Cerebellar nuclear complex (tissue), 1 donor: Measurements from ENCODE around the gene PSD2.

Experiments used
- DNase-seq, 2 experiments: peaks; one replicate each; lab custom pipeline; 2025; lab: John Stamatoyannopoulos, UW

Gene PSD2

DNA sequence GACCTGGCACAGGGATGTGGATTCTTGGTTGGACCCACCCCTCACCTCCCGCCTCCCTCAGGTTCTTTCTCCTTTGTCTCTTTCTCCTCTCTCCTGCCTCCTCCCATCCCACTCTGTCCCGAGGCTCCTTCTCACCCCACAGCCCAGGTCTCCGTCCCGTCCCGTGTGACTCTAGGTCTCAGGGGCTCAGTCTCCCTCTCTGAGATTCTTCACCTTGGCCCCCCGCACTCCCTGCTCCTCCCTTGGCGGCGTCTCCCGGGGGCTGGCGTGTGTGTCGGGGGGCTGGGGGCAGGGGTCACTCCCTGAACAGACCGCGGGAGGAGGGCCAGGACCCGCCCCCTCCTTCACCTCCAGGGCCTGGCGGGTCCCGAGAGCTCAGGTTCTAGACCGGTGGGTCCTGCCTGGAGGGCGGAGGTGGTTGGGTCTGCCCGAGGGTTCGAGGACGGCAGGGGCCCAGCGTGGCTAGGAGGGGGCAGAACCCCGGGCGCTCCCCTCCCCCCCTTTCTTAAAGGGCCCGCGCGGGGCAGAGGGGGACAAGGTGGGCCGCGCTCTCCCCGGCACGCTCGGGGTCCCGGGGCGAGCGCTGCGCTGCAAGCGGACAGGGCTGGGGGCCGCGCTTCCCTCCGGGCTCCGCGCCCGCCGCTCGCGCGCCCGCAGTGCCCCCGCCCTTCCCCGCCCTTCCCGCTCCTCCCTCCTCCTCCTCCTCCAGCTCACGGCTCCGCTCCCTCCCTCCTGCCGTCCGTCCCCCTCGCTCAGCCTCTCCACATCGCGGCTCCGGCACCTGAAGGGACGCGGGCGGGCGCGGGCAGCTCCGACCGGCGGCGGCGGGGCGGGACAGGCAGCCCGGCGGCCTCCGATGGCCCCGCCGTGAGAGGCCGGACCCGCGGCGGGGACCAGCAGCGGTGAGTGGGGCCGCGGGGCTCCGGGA is at the start of gene PSD2:
Gene PSD2 (plus strand): TSS at position 735 of the 928 bp plus-strand sequence. CDS start 13,633 bp downstream, outside the sequence.
- DNase-seq, result no peak

DNA sequence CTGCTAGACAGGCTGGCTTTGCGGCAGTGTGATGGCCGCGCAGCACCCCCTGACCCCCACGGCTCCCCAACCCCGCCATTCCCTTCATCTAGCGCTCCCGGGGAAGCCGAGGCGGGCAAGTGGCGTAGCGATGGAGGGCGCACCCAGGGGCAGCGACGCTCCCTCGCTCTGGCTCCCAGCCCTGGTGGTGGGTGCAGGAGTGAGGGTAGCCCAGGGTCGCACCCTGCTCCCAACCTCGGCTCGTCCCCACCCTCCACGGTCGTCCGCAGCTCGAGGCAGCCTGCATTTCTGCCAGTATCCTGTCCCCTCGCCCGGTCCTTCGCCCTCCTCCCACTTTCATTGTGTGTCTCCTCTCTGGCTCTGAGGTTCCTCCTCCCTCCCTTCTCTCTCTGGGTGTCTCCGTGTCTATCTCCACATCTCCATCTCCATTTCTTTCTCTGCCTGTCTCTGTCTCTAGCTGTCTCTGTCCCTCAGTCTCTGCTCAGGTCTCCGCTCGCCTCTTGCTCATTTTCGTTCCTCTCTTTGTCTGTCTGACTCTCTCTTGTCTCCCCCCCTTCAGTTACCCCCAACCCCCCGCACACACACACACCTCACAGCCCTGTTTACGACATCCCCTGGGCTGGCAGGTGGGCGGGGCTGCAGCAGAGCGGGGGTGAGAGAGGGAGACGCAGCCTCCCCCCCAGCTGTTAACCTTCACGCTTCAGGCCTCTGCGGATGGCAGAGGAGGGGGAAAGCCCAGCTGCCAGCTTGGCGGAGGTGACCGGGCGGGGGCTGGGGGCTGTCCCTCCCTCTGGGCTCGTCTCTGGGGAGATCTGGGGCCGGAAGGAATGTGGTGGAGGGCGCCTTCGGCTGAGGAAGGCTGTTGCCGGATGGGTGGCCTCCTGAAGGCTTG is 48.7 kb upstream of the PSD2 start:
- no peak for DNase-seq

DNA sequence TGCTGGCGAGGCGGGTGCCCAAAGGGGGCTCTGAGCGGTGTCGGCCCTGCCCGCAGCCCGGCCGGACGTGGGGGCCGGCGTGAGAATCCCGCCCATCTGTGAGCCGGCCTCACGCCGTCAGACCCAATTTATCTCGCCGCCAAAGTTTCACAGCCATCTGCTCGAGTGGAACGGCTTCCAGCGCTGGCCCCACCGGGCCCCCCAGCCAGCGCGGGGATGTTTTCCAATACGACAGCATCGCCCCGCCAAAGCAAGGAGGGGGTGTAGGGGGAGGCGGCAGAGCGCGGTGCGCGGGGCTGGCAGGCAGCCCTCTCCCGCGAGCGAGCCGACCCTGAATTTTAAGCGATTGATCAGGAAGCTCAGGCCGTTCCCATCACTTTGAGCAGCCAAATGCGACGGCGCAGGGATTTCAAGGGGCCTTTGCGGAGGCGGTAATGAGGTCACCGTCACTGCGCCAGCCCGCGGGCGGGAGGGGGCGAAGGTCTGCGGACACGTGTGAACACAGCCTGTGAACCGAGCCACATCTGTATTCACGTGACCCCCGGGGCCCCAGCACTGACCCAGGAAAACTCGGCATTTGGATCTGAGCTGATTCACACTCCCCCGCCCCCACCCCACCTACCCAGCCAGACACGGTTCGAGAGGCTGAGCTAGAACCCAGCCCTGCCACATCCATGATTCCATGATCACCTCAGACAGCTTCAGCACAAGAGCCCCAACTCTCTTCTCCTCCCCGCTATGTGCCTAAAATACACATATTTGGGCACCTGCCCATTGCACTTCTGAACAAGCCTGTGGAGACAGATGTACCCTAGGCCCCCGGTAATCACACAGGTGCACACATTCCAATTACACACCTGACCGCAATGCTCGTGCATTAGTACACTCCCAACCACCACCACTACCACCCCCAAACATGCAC is 47.8 kb upstream of the PSD2 start:
- DNase-seq, result no peak

DNA sequence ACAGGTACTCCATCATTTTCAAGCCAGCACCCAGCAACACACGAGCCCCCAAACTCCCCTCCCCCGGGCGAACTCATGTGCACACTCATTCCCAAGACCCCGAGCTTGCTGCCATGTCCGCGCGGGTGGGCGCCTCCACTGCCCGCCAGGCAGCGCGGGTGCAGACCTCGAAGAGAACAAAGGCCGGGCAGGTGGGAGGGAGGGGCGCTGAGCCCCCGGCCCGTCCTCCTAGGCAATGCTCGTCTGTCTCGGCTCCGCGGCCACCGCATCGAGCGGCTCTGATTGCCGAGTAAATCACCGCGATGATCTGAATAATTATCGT is 47.1 kb upstream of the PSD2 start:
- DNase-seq, result no peak

DNA sequence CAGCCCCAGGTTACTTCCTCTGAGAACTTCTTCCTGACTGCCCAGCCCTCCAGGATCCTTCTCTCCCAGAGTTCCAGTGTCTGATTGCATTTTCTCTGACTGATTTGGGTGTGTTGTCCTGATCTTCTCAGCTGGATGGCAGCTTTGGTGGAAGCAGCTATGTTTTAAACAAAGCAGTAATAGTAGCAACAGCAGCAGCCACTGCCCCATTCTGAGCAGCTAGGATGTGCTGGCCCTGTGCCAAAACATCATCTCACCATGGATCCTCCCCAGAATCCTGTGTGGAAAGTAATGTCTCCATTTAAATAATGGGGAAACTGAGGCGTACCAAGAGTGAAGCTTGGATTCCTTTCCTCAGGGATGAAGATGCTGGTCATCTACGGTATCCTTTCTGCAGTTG is 46.4 kb upstream of the PSD2 start:
- DNase-seq, result no peak

DNA sequence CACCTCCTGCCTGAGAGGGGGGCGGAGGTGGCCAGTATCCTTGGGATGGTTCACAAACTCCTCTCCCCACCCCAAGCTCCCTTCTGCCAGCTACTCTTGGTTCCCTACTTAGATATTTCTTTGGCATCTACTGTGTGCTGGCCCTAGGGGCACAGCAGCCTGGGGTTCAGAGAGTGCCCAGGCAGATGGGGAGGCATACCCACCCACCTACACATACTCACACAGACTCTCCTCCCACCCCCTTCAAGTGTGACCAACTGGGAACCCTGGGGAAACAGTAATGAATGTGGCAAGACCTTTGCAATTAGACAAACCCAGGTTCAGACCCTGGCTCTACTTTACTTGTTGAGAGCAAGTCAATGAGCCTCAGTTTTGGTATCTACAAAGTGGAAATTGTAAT is 44.4 kb upstream of the PSD2 start:
- DNase-seq, result no peak

DNA sequence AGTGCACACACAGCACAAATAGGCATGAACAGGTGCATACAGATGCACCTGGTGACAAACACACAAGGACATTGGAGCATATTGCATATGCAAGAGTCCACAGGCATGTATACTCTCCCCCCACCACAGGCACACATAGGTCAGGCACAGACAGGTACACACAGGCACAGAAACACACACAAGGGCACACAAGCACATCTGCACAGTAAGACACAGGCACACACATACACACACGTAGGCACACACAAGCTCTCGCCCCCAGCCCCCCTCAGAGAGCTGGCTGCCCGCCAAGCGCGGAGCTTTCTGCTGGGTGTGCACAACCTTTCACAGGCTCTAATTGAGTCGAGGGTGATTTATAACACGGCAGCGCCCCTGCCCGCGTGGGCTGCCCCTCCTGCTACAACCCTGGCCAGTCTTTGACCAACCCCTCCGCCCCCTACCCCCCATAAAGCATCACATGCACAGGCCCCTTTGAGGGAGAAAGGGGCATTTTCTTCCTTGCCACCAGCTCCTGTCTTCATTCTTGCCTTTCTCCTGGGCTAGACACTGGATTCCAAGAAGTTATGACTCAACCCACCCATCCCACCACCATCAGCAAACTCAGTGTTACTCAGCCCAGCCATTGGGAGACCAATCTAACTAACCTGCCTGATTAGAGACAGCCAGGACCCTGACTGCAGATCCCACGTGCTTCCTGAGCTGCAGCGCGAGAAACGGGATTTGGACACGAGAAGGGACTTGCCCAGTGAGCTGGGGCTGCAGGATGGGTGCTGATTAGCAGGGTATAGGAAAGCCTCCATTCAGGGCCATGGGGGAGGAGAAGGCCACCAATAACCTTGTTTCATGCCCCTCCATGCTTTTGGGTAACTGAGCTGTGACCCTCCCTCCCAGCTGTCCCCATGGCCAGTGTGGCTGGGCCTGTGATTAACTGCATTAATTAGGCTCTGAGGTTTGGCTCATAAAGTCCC is 42.8 kb upstream of the PSD2 start:
- DNase-seq, result no peak

DNA sequence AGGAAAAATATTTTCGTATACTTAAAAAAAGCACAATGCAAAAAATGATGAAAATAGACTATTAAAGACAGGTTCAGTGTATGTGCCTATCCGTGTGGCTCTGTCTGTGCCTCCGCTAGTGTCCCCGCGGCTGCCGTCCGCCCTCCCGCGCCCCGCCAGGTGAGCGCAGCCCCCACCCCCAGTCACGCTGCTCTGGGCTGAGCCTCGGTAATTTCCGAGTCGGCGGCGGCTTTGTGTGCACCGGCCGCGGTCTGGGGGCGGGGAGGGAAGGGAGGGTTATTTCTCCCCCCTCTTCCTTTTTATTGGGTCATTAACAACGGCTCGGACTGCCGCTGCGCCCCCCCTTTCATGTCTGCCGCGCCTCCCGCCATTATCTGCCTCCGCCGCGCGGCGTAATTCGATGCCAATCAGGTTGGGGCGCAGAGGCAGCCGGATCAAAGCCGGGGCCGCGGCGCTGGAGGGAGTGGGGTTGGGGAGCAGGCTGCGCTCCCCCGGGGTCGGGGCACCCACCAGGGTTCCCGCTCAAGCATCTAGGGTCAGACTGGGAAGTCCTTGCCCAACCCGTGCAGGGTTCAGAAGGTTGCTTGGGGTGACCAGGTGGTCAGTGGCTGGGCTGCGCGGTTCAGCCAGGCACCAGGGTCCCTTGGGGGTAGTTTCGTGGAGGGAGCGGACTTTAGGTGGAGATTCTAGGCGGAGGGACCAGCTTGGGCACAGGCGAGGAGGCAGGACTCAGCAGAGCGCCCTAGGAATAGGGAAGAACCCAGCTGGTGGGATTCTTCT is 39.5 kb upstream of the PSD2 start:
- no peak for DNase-seq

DNA sequence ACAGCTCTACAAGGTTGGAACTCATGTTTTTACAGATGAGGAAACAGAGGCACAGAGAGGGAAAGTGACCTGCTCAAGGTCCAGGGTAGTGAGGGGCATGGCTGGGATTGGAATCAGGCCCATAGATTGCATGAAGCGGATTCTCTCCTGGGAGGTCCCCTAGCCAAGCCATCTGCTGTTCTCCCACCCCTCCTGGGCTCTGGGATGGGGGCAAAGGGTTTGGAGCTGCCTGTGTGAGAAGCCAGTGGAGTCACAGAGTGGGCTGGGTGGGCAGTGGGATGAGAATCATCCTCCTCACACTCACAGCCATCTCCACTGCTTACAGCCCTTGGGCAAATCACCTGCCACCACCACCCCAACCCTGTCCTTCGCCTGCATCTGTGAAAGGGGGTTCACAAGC is 38.6 kb upstream of the PSD2 start:
- DNase-seq, result no peak

DNA sequence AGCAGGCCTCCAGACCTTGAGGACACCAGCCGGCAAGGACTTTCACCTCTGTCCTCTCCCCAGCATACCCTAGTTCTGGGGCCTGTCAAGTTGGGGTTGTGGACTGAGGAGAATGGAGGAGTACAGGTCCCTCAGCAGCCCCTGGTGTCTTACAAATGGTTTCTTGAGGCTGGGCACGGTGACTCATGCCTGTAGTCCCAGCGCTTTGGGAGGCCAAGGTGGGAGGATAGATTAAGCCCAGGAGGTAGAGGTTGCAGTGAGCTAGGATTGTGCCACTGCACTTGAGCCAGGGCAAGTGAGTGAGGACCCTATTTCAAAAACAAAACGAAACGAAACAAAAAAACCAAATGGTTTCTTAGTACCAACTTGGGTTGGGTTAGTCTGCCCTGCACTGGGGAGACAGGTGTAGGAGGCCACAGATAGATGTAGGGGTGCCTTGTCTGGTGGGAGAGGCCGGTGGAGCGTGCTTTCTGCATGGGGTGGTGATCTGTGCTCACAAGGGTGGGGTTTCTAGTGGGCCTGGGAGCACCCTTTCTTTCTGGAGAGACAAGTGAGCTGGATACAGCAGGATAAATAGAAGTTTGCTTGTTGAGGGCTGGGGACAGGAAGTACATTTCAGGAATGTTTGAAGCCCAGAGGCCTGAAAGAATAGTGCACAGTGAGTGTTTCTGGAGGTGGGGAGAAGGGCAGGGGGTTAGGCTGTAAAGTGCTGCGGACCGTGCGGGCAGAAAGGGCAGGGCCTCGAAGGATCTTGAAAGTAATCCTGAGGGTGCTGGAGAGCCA is 37.7 kb upstream of the PSD2 start:
- DNase-seq, result no peak

DNA sequence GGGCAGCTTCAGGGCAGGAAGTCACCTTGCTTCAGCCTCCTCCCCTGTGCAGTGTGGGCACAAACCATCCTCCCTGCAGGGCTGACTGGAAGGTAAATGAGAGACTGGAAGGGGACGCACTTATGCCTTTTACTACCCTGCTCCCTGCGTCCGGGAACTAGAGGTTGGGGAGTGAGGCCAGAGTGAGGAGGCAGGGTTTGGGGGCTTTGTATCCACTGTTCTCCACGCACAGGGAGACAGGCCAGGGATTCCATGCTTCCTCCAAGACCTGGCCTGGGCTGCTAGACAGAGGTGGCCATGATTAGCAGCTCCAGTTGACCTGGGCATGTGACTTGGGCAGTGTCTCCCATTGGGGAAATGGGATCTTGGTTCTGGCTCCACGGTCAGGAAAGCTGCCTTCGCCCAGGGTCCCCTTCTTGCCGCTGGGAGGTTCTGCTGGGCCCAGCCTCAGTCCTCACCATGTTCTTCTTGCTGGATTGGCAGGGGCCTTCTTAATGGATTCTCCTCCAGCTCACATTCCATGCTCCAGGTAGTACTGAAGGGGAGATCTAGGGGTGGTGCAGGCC is 37.0 kb upstream of the PSD2 start:
- DNase-seq, result no peak

DNA sequence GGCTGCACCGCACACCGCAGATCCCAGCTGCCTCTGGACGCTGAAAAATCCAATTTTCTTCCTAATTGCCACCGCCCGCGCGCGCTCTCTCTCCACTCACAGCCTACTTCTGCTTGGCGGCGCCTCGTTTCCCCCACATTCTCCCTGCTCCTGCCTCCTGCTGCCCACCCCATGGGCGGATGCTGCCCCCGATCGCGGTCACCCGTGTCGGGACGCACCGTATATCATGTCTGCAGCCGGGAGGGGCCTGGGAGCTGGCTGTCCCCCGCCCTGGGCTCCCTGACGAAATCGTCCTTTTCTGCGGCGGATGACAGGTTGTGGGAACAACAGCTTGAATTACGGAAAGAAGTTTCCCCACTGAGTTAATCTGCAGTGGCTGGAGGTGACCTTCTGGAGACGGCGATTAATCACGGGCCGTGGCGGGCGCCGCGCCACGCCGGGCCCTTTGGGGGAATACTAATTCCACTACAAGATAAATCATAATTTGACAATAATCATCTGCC is 36.3 kb upstream of the PSD2 start:
- no peak for DNase-seq

DNA sequence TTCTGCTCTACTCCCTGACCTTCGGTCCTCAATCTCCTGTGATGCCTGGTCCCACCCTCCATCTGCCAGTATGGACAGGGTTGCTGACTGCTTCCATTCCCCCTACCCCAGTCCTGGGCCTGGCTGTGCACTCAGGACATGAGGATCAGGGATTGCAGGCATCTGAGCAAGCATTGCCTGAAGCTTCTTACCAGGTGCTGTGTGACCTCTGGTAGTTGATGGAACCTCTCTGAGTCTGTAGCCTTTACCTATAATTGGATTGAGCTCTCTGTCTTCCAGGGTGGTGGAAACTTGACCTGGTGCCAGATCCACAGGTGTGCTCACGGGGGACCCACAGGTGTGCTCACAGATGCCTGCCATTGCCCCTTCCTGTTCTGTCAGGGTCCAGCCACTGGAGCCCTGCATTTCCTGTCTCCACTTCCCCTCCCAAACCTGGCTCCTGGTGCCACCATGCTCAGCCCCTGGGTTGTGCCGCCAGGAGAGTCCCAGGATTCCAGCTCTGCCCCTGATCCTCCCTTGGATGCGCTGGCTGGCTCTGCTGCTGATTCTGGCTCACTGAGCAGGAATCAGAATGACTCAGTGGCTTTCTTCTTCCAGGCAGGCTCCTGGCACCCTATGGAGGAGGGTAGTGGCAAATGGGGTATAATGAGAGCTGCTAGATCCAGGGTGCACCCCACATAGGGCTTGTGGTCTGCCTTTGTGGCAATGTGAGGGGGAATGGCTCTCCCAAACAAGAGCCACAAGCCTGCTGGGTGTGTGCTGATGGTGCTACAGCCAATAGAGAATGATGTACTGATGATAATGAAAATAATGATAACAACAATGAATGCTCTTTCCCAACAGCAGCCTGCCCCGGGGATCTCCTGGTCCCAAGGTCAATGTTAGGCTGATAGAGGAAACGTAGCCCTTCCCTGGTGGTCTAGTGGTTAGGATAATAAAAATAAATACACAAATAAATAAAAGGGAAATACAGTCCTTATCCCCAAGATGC is 35.2 kb upstream of the PSD2 start:
- DNase-seq, result no peak

DNA sequence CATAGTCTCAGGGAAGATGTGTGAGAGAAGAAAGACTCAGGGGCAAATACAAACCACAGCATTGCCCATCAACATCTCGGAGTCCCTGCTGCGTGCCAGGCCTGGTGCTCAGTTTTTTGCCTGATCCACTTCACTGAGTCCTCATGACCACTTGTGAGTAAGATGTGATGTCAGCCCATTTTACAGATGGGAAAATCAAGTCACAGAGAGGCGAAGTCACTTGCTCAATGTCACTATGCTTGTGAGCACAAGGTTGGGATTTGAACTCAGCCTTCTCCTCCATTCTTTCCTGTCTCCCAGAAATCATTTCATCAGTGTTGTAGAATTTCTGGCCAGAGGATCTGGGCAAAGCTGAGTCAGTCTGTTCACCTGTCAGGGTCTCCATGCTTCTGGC is 34.6 kb upstream of the PSD2 start:
- DNase-seq, result no peak

DNA sequence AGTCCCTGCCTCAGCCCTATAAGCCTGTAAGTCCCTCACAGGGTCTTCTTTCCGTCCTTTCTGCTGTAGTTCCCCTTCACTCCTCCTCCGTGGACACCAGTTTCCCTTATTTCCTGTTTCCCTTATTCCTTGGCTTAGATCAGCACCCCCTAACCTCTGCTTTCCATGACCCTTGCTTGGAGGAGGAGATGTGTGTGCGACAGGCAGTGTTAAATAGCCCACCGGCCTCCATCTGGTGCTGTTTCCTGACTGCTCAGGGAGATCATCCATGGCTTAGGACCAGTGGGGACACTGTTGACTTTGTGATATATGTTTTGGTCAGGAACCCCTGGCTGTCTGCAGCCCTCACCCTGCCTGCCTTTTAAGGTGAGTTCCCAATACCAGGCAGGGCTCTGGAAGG is 34.1 kb upstream of the PSD2 start:
- no peak for DNase-seq

DNA sequence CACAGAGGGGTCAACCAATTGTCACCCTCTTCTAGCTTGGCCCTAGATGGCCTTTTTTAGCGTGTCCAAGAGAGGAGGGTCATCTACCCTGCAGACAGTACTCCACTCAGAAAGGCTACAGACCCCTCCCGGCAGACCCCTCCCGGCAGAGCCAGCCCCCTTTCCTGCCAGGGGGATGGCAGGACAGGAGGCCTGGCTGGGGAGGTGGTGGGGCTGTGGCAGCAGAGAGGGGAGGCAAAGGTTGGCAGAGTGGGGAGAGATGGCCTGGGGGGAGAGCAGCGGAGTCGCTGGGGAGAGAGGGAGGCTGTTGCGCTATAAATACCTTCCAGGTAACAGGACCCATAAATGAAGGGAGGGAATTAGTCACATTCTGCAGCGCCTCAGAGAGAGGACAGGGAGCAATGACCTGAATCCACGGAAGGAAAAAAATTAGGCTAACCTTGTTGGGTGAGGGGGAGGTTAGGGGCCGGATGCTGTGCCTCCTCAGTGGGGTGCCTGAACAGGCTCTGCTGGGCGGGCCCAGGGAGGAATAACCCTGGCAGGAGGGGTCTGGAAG is 32.9 kb upstream of the PSD2 start:
- DNase-seq, result no peak

DNA sequence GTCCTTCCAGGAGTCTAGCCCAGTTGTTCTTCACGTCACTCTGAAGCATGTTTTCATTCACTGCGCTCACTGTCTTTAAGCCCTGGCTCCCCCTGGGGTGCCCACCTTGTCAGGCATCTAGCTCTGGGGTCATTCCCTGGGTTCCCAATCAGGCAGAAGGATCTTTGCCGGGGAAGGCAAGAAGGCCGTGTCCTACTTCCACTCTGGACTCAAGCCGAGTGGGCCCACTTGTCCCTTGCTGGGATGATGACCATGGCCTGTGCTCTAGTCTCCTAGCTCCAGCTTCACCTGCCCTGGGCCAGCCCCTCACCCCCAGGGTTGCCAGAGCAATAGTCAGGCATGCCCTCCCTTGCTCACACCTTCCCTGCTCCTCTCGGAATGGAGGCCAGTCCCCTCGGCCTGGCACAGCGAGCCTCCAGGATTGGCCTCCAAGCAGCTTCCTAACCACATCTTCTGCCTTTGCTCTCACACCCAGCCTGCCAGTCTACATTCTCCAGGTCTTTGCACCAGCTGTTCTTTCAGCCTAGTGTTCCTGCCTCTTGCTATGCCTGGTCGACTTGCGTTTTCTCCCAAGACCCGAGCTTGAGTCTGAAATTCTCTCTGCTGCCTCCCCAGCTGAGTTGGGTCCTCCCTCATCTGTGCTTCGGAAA is 32.2 kb upstream of the PSD2 start:
- no peak for DNase-seq
